Lower leg skin (tissue), 4 donors: ENCODE results near the gene AVPI1. TPM values are rescaled to one million over a fixed set of nuclear protein-coding genes. Genes with fewer than 3 reads are reported as not detected.

ENCODE experiments used
- DNase-seq, 2 donors: peaks; one replicate each; pipeline ENCODE4 v3.0.0-alpha.2; 2019; ENCODE audit warnings: low spot score in 2 of 2
- H3K4me3 ChIP-seq: fragments of 200-600 bp; sonication (generic); 2 replicates; pipeline ENCODE4 v1.5.1; 2017; ENCODE audit warnings: mild to moderate bottlenecking, low read depth; ENCODE audit not compliant: poor library complexity, severe bottlenecking
- CTCF ChIP-seq, 3 donors: fragments of 450-650 bp; IDR thresholded peaks; one replicate each; pipeline ENCODE4 v1.5.1; 2016; ENCODE audit warnings: antibody characterized with exemption in 3 of 3, mild to moderate bottlenecking in 3 of 3, moderate library complexity in 2 of 3
- POLR2A ChIP-seq, 2 donors: fragments of 450-650 bp; IDR thresholded peaks; one replicate each; pipeline ENCODE4 v1.6.1; 2016 to 2017; ENCODE audit warnings: antibody characterized with exemption in 2 of 2, mild to moderate bottlenecking in 1 of 2, moderate library complexity in 1 of 2
- WGBS, 2 donors: methylation state at CpG; one replicate each; pipeline ENCODE4 v1.1.5; 2018; 5-methylcytosine and 5-hydroxymethylcytosine counted together
- intact Hi-C: fragments of 100-400 bp; cut with DNase I; formaldehyde crosslinking; loops from one replicate; pipeline ENCODE4 v1.15.0; 2023; ENCODE audit warnings: low total_unique reads
- total RNA-seq, 4 donors: library from RNA; depleted of rRNA; stranded (reverse); fragments of >200 nt; gene quantifications; one replicate each; pipeline ENCODE4 v1.1.0, GENCODE V29; 2016

AVPI1 gene
- total RNA-seq, 4 donors from 2014 or later: 133 to 169 (median 145) TPM

- no peak for DNase-seq
- TF ChIP-seq CTCF (IDR thresholded peaks at IDR 0.05) (no peak), POLR2A (IDR thresholded peaks at IDR 0.05) (no peak)
- WGBS, 2 donors: 88 to 100% methylated on average over 1 of the region's 1 CpG
- H3K4me3 ChIP-seq: no peak overlapping the region
- intact Hi-C loops: no loop called here
These were observed 51.5 kb downstream of the AVPI1 start for GRCh38 chr10:97635577-97635976.

GRCh38 chr10:97633921-97634320, 53.1 kb downstream of the AVPI1 start:
- no peak for DNase-seq
- no peak overlapping the region for H3K4me3 ChIP-seq

GRCh38 chr10:97632949-97633884, 53.8 kb downstream of the AVPI1 start, which contains the start of gene MORN4:
Gene MORN4, minus strand, starts transcription at chr10:97633500. Its CDS starts 13,847 bp downstream, at chr10:97619653.
- DNase-seq: peak; percentile 93 to 99
- intact Hi-C loops: no loop called here
- WGBS, 2 donors: 2 to 4% methylated on average over 56 of the region's 62 CpGs
- peak within 1 kb of the TSS; percentile 53 for H3K4me3 ChIP-seq
- TF ChIP-seq CTCF (IDR thresholded peaks at IDR 0.05) (no peak), POLR2A (IDR thresholded peaks at IDR 0.05) (no peak)

More at GRCh38 chr10:97633921-97634320, 53.1 kb downstream of the AVPI1 start:
- intact Hi-C loops: no loop called here
- TF ChIP-seq CTCF (IDR thresholded peaks at IDR 0.05) (no peak), POLR2A (IDR thresholded peaks at IDR 0.05) (no peak)
- WGBS, 2 donors: 72 to 85% methylated on average over 8 of the region's 8 CpGs

- TF ChIP-seq POLR2A (IDR thresholded peaks at IDR 0.05) (no peak), CTCF (IDR thresholded peaks at IDR 0.05) (no peak)
- intact Hi-C loops: no loop called here
These were observed 55.9 kb downstream of the AVPI1 start for GRCh38 chr10:97631098-97631497.

GRCh38 chr10:97629289-97629688, 57.8 kb downstream of the AVPI1 start:
- TF ChIP-seq CTCF (IDR thresholded peaks at IDR 0.05): no peak
- no peak for TF ChIP-seq POLR2A (IDR thresholded peaks at IDR 0.05)
- intact Hi-C loops: no loop called here
- WGBS, 2 donors: 89 to 95% methylated on average over 5 of the region's 5 CpGs

More at GRCh38 chr10:97631098-97631497, 55.9 kb downstream of the AVPI1 start:
- DNase-seq: no peak
- no peak overlapping the region for H3K4me3 ChIP-seq

More at GRCh38 chr10:97629289-97629688, 57.8 kb downstream of the AVPI1 start:
- no peak for DNase-seq
- no peak overlapping the region for H3K4me3 ChIP-seq
